Activated CD4-positive, alpha-beta T cell treated with anti-CD3 and anti-CD28 coated beads, Interleukin-2, amount 10 ng/mL, durations not matched to agents 7 days and 5 days (primary cell): ENCODE measurements around the gene TFPI. TPM values are rescaled to one million over a fixed set of nuclear protein-coding genes. Genes with fewer than 3 reads are reported as not detected.

Experiments
- CTCF ChIA-PET: fragments of 350-600 bp; sonication (Branson Sonifier 250); formaldehyde crosslinking; loops from one replicate; lab custom pipeline; 2021; ENCODE audit warnings: antibody characterized with exemption; lab: Charles Lee
- POLR2A ChIA-PET: fragments of 350-600 bp; sonication (Branson Sonifier 250); formaldehyde crosslinking; loops from one replicate; lab custom pipeline; 2021; ENCODE audit warnings: antibody characterized with exemption; lab: Charles Lee
- DNase-seq: peaks from one replicate; pipeline ENCODE4 v3.0.0-alpha.2; 2020
- H3K27ac Mint-ChIP-seq: one replicate; pipeline ENCODE4 v1.8.0; 2021; ENCODE audit warnings: mild to moderate bottlenecking, moderate library complexity, mixed read lengths
- H3K27me3 Mint-ChIP-seq: one replicate; pipeline ENCODE4 v1.8.0; 2021; ENCODE audit warnings: mixed read lengths
- H3K36me3 Mint-ChIP-seq: one replicate; pipeline ENCODE4 v1.8.0; 2021; ENCODE audit warnings: low read depth, mixed read lengths
- H3K4me1 Mint-ChIP-seq: one replicate; pipeline ENCODE4 v1.8.0; 2021; ENCODE audit warnings: mixed read lengths
- H3K4me3 Mint-ChIP-seq: one replicate; pipeline ENCODE4 v1.8.0; 2021; ENCODE audit warnings: mild to moderate bottlenecking, moderate library complexity, mixed read lengths
- H3K9me3 Mint-ChIP-seq: one replicate; pipeline ENCODE4 v1.8.0; 2021; ENCODE audit warnings: mixed read lengths
- total RNA-seq, 2 experiments: library from RNA; stranded (reverse); gene quantifications; one replicate each; pipeline ENCODE4 v1.2.3, GENCODE V29; 2021

TFPI gene
- total RNA-seq, 2 experiments from 2014 or later = not detected

DNA sequence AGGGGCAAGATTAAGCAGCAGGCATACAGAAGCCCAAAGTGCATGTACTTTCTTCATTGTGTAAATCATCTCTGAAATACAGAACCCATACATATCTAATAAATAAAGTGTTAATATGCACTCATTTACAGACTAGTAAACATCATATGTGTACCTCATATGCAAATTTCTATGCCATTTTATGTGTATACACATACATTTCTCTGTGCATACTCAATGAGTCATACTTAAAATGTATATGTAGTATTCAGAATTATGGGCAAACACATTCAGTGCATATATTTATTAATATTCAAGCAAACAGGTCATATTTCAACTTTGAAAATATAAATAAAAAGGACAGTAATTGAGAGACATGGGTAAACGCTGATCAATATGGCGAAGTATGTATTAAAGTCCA is 50.5 kb downstream of the TFPI start:
- Mint-ChIP-seq H3K4me3 (no peak overlapping the region), H3K27ac (no peak overlapping the region), H3K4me1 (peaks cover 3% of the 10 kb centered on the region), H3K36me3 (no peaks in the 10 kb centered on the region), H3K9me3 (no peaks in the 10 kb centered on the region), H3K27me3 (peaks cover 6% of the 10 kb centered on the region)
- ChIA-PET POLR2A (no interaction called here), CTCF (no interaction called here)
- no peak for DNase-seq

DNA sequence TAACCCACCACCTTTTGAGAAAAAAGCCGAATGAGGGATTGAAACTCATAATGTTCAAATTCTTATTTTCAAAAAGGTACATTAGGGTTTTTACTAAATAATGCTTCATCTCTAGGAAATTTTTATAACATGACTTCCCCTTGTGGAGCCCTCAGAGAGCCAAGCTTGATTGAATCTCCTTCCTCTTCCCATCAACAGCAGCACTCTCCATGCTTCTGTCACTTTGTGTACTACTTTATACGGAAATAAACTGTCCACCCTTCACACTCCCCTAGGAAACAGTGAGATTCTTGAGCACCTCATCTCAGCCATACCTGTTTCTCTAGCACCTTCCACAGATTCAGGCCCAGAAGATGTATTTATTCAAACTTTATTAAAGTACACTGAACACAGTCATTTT is 51.8 kb downstream of the TFPI start:
- no peak overlapping the region for H3K4me3 Mint-ChIP-seq
- H3K36me3 Mint-ChIP-seq = no peaks in the 10 kb centered on the region
- ChIA-PET CTCF (interaction anchor here (0.7 kb wide), 1 partner anchor 31 kb away, joined by 4 read pairs; no protein-coding TSS in a partner anchor), POLR2A (no interaction called here)
- no peak overlapping the region for H3K27ac Mint-ChIP-seq
- DNase-seq = no peak
- H3K9me3 Mint-ChIP-seq = no peaks in the 10 kb centered on the region
- peaks cover 5% of the 10 kb centered on the region for H3K27me3 Mint-ChIP-seq
- peaks cover 3% of the 10 kb centered on the region for H3K4me1 Mint-ChIP-seq

DNA sequence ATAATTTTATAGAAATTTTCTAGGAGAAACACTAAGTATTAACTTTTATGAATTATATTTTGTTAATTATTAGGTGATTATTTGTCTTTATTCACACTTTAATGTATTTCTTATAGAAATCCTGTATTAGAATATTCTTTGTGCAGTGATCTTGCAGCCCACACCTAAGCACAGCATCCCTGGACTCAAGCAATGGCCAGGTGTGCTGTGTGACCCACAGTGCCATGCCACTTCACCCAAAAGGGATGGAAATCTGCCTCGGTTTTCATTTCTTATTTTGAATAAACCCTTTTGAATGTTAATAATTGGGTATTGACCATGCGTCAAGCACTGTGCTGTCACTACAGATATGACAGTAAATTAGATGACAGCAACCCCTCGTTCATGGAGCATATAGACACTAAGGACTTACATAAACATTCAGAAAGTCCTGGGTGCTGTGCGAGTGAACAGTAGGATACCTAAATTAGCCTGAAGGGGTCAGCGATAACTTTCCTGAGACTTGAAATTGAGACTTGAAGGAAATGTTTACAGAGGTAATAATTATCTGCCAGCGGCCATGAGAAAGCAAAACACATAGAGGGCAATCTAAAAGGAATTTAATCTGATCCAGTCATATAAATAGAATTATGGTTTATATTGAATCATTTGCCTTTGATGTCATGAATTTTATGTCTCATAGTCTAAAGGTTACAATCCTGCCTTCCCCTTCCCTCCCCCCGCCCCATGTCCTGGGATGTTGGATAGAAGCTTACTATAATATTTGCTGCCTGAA is 53.5 kb downstream of the TFPI start:
- no peaks in the 10 kb centered on the region for H3K9me3 Mint-ChIP-seq
- H3K4me3 Mint-ChIP-seq = no peak overlapping the region
- CTCF ChIA-PET = interaction anchor here (0.6 to 1.4 kb wide), 4 partner anchors 19 to 85 kb away, joined by 3 read pairs; no protein-coding TSS in a partner anchor
- DNase-seq = no peak
- H3K4me1 Mint-ChIP-seq = peaks cover 3% of the 10 kb centered on the region
- no peaks in the 10 kb centered on the region for H3K36me3 Mint-ChIP-seq
- H3K27ac Mint-ChIP-seq = no peak overlapping the region
- H3K27me3 Mint-ChIP-seq = peaks cover 2% of the 10 kb centered on the region
- POLR2A ChIA-PET = no interaction called here

DNA sequence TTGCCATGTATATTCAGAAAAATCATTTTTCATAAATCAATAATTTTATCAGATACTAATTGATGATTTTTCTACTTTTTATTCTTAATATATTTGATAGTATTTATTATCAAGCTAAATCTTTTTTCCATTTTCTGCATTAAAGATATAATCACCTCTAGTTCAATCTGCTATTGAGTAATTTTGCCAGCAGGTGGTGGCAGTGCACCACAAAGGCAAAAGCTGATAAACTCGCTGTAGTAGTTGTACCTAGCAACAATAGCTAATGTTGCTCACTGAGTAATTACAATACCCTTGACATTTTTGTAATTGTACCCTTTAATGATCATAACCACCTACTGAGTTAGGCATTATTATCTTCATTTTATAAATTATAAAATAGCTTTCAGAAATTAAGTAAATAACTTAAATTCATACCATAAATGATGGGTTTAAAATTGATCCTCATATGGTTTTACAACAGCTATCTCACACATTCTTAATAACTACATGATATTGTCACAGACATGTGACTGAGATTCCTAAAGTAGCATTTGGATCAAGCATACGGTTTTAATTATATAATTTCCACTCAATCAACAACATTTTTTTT is 54.2 kb downstream of the TFPI start:
- no peaks in the 10 kb centered on the region for H3K36me3 Mint-ChIP-seq
- peak; percentile 56 for DNase-seq
- no peak overlapping the region for H3K27ac Mint-ChIP-seq
- POLR2A ChIA-PET = no interaction called here
- no peak overlapping the region for H3K4me3 Mint-ChIP-seq
- no peaks in the 10 kb centered on the region for H3K9me3 Mint-ChIP-seq
- peaks cover 3% of the 10 kb centered on the region for H3K4me1 Mint-ChIP-seq
- CTCF ChIA-PET = interaction anchor here (0.6 to 1.4 kb wide), 3 partner anchors 20 to 85 kb away, joined by 3 read pairs; no protein-coding TSS in a partner anchor
- peaks cover 2% of the 10 kb centered on the region for H3K27me3 Mint-ChIP-seq

DNA sequence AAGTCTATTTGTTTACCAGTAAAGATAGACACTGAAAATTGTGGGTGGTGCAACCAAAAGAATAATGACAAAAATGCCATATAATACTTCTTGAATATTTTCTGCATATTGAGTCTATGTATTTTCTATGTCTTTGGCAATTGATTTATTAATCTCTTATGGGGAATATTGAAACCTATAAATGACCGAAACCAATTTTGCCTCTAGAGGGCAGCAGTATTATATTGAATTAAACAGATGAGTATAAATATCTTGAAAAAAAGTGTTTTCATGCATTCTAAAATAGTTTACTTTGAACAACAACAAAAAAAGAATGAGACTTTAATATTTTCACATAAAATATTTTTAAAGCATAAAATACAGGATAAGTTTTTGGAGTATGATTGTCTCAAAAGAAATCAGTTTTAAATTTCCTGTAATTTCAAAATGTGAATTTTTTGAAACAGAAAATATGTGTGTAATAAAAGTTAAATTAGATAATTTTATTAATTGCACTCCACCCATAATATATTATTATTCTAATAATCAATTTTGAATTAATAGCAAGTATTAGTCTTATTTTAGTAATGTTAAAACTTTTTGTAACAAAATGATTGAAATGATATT is 56.3 kb downstream of the TFPI start:
- Mint-ChIP-seq H3K4me1 (no peaks in the 10 kb centered on the region), H3K9me3 (no peaks in the 10 kb centered on the region), H3K27me3 (peaks cover 2% of the 10 kb centered on the region), H3K36me3 (no peaks in the 10 kb centered on the region), H3K4me3 (no peak overlapping the region), H3K27ac (no peak overlapping the region)
- ChIA-PET CTCF (interaction anchor here (0.5 kb wide), 1 partner anchor 373 kb away, joined by 3 read pairs; no protein-coding TSS in a partner anchor), POLR2A (no interaction called here)
- no peak for DNase-seq

DNA sequence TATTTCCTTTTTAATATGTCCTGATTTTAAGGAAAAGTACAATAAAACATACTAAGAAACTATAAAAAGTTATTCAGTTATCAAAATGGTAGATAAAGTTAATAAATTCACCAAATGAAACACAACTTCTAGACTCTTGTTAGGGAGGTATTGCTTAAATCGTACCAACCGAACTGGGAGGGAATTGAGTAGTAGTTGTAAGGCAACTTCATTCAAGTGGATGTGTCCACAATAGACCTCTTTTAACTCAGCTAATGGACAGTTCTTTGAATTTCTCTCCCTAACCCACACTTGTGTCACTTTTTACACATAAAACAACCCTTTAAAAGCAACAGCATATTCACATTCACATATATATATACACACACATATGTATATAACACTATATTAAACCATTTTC is 57.1 kb downstream of the TFPI start:
- Mint-ChIP-seq H3K27ac (no peak overlapping the region), H3K27me3 (no peaks in the 10 kb centered on the region), H3K36me3 (no peaks in the 10 kb centered on the region), H3K4me1 (no peaks in the 10 kb centered on the region), H3K9me3 (no peaks in the 10 kb centered on the region), H3K4me3 (no peak overlapping the region)
- POLR2A ChIA-PET = no interaction called here
- CTCF ChIA-PET = interaction anchor here (0.5 kb wide), 1 partner anchor 373 kb away, joined by 3 read pairs; no protein-coding TSS in a partner anchor
- no peak for DNase-seq

DNA sequence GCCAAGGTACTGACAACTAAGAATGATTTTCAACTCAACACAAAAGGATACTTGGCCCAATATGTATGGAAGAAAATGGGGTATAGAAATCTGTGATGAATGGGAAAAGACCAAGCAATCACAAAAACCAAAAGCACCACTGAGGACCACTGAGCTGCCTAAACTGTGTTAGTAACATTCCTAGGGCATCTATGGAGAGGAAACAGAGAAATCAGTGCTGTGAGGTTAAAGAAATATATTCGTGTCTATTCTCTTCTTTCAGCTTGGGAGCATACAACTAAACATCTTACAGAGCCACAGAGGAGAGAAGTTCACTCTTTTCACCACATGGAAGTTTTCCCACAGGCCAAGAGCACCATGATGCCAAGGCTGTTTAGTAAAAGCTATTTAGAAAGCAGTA is 58.9 kb downstream of the TFPI start:
- Mint-ChIP-seq H3K9me3 (no peaks in the 10 kb centered on the region), H3K4me3 (no peak overlapping the region), H3K4me1 (no peaks in the 10 kb centered on the region), H3K27ac (no peak overlapping the region), H3K27me3 (no peaks in the 10 kb centered on the region), H3K36me3 (no peaks in the 10 kb centered on the region)
- ChIA-PET CTCF (no interaction called here), POLR2A (no interaction called here)
- DNase-seq = no peak

DNA sequence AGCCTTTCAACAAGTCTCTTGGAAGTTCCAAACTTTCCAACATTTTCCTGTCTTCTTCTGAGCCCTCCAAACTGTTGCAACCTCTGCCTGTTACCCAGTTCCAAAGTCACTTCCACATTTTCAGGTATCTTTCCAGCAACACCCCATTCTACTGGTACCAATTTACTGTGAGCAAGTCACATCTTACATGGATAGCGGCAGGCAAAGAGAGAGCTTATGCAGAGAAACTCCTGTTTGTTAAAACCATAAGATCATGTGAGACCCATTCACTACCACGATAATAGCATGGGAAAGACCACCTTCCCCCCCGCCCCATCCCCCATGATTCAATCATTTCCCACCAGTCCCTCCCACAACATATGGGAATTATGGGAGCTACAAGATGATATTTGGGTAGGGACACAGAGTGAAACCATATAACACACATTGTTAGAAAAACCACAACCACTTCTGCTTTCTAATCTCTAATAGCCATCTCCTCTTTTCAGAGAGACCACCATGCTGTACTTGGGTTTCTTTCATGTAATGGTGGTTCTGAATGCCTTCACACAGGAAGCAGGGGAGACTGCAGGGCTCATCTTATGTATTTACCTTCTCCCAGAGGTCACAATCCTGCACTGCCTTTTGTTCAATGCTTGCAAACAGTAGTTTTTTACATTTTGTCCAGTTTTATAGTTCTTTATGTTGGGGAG is 60.2 kb downstream of the TFPI start:
- Mint-ChIP-seq H3K36me3 (no peaks in the 10 kb centered on the region), H3K27me3 (no peaks in the 10 kb centered on the region), H3K4me3 (no peak overlapping the region), H3K9me3 (no peaks in the 10 kb centered on the region), H3K4me1 (no peaks in the 10 kb centered on the region), H3K27ac (no peak overlapping the region)
- ChIA-PET POLR2A (no interaction called here), CTCF (no interaction called here)
- no peak for DNase-seq

DNA sequence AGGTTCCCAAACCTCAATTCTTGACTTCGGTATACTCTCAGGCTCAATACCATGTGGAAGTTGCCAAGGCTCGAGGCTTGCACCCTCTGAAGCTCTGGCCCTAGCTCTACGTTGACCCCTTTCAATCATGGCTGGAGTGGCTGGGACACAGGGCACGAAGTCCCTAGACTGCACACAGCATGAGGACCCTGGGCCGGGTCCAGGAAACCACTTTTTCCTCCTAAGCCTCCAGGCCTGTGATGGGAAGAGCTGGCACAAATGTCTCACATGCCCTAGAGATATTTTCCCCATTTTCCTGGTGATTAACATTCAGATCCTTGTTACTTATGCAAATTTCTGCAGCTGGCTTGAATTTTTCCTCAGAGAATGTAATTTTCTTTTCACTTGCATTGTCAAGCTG is 61.1 kb downstream of the TFPI start:
- DNase-seq = no peak
- H3K27me3 Mint-ChIP-seq = no peaks in the 10 kb centered on the region
- H3K9me3 Mint-ChIP-seq = no peaks in the 10 kb centered on the region
- H3K4me1 Mint-ChIP-seq = no peaks in the 10 kb centered on the region
- H3K27ac Mint-ChIP-seq = no peak overlapping the region
- CTCF ChIA-PET = no interaction called here
- H3K36me3 Mint-ChIP-seq = no peaks in the 10 kb centered on the region
- H3K4me3 Mint-ChIP-seq = no peak overlapping the region
- POLR2A ChIA-PET = no interaction called here

DNA sequence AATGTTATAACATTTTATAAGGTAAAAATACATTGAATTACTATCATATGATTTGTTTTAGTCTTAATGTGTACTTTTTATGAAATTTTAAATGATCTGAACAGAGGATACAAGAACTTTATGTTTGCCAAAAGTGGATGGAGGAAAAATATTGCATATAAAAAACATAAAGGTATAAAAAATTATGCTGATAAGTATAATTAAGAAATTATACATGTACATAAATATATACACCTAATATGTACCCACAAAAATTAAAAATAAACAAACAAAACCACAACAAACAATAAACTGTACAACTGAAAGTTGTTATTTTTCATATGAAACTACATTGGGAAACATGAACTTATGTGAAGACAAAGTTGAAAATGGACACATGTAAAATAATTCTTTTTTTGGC is 68.0 kb downstream of the TFPI start:
- H3K9me3 Mint-ChIP-seq = no peaks in the 10 kb centered on the region
- no peaks in the 10 kb centered on the region for H3K36me3 Mint-ChIP-seq
- H3K27me3 Mint-ChIP-seq = no peaks in the 10 kb centered on the region
- no peak overlapping the region for H3K4me3 Mint-ChIP-seq
- CTCF ChIA-PET = no interaction called here
- DNase-seq = no peak
- H3K4me1 Mint-ChIP-seq = no peaks in the 10 kb centered on the region
- POLR2A ChIA-PET = interaction anchor here (0.6 kb wide), 1 partner anchor 135 kb away, joined by 3 read pairs; no protein-coding TSS in a partner anchor
- no peak overlapping the region for H3K27ac Mint-ChIP-seq

DNA sequence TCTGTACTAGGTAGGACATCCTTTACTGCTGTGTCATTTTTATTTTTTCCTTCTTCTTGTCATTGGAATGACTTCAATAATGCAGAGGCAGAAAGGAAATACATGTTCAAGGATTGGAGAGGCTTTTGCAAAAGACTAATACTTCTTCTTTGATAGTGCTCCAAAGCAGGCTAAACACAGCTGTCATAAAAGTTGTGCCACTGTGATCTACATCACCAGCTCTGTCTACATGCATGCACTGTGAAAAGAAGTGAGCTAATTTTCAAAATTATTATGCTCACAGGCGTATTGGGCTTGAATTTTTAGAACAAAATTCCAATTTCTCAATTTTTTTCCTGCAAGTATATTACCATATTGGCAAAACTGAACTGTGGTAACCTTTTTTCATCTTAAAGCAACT is 68.7 kb downstream of the TFPI start:
- ChIA-PET POLR2A (no interaction called here), CTCF (no interaction called here)
- Mint-ChIP-seq H3K4me1 (no peaks in the 10 kb centered on the region), H3K27ac (no peak overlapping the region), H3K9me3 (no peaks in the 10 kb centered on the region), H3K4me3 (no peak overlapping the region), H3K27me3 (no peaks in the 10 kb centered on the region), H3K36me3 (no peaks in the 10 kb centered on the region)
- DNase-seq = no peak

DNA sequence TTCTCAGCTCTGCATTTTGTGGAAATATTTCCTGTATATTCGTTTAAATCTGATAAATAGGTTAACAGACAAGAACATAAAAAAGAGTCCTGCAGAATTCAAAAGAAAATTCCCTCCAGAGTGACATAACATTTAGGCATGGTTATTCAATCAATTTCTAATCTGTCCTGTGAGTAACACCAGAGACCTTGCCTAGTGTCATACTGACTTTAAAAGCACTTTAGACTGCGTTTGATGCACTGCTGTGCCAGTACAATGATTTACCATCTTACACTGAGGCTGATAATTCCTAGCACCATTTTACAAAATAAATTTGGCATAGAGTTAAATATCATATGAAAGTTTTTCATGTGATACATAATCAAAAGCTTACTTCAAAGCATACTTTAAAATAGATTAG is 70.7 kb downstream of the TFPI start:
- no peaks in the 10 kb centered on the region for H3K4me1 Mint-ChIP-seq
- DNase-seq = no peak
- no peak overlapping the region for H3K27ac Mint-ChIP-seq
- no peak overlapping the region for H3K4me3 Mint-ChIP-seq
- no peaks in the 10 kb centered on the region for H3K36me3 Mint-ChIP-seq
- CTCF ChIA-PET = no interaction called here
- H3K9me3 Mint-ChIP-seq = no peaks in the 10 kb centered on the region
- POLR2A ChIA-PET = no interaction called here
- H3K27me3 Mint-ChIP-seq = no peaks in the 10 kb centered on the region

DNA sequence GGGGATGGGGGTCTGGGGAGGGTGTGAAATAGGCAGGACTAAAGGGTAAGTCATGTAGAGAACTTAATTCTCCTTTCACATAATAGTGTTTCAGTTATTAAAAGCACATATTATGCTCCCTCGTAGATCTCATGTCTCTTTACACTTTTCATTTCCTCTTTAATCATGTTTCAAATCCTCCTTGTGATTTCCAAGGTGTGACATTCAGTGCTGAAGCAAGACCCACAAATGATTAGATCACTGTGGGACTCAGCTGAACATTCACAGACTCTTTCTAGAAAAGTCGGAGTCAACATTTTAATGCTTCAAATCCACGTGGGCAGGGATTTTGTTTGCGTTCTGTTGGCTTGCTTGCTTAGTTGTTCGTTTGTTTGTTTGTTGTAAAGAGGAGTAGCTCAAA is 71.4 kb downstream of the TFPI start:
- Mint-ChIP-seq H3K36me3 (no peaks in the 10 kb centered on the region), H3K9me3 (no peaks in the 10 kb centered on the region), H3K4me3 (no peak overlapping the region), H3K27me3 (no peaks in the 10 kb centered on the region), H3K27ac (no peak overlapping the region), H3K4me1 (no peaks in the 10 kb centered on the region)
- POLR2A ChIA-PET = no interaction called here
- DNase-seq = no peak
- CTCF ChIA-PET = interaction anchor here (0.6 kb wide), 1 partner anchor 689 kb away, joined by 3 read pairs; no protein-coding TSS in a partner anchor
